GM15510 (cell line): ENCODE results near the gene EPN2.

Experiments used
- POLR2A ChIP-seq: IDR thresholded peaks from 3 replicates; pipeline ENCODE4 v1.6.1; 2011; ENCODE audit warnings: borderline replicate concordance; ENCODE audit not compliant: insufficient read length; ENCODE audit errors: extremely low read depth

The EPN2 gene

GRCh38 chr17:19258371-19258770, 21.2 kb downstream of the EPN2 start:
- no peak for TF ChIP-seq POLR2A

DNA sequence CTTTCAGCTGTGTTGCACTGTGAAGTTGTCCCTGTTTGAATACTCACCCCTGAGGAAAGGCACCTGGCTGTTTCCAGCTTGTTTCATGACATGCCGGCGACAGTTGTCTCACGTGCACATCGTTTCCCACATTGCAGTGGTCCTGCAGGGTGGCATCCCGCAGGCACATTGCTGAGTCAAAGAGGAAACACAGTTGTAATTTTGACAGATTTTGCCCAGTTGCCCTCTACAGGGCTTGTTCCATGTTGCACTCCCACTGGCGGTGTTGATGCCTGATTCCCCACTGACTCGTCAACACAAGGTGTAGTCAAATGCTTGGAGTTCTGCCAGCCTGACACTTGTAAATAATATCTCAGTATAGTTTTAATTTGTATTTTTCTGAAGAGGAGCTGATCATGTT, 23.8 kb downstream of the EPN2 start:
- TF ChIP-seq POLR2A = no peak

DNA sequence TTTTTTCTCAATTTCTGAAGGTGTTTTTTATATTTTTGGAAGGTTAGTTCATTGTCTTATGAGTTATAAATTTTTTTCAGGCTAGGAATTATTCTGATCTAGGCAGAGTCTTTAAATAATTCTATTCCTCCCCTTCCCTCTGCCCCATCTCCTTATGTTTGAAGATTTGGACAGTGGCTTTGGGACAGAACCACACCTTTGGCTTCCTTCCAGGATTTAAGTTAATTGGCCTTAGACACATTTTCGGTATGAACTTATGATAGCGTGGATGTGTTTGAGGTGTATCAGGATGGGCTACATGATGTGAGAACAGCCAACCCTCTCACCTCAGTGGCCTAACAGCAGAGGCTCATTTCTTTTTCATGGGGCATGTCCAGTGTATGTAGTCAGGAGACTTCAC, 24.3 kb downstream of the EPN2 start:
- no peak for TF ChIP-seq POLR2A

DNA sequence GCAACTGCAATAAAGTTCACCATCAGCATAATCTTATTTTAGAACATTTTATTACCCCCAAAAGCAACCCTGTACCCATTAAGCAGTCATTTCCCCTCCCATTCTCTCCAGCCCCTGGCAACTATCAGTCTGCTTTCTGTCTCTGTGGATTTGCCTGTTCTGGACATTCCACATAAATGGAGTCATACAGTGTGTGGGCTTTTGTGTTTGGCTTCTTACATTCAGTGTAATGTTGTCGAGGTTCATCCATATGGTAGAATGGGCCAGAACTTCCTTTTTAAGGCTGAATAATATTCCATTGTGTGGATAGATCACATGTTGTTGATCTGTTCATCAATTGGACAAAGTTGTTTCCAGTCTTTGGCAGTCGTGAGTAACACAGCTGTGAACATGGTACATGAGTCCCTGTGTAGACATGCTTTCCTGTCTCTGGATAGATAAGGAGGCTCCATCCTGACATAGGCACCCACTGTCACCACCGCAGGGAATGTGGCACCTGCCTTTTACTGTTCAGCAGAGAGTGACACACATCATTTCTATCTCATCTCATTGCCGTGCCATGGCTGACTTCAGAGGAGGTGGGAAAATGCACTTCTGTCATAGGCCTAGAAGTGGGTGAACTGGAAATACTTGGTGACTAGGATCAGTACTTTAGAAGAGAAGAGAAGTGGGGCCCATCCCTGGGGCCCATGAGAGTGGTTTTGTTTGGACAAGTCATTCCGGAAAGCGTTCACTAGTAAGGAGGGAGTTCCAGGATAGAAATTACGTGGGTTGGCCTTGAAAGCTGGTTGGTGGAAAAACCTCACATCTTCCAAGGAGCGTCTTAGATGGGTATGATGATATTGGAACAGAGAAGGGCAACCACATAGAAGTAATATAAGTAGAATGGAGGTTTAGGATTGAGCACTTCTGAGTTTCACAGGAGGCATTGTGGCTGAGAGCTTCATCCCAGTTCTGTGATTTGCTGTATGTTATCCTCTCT, 25.8 kb downstream of the EPN2 start:
- no peak for TF ChIP-seq POLR2A

GRCh38 chr17:19263641-19264051, 26.5 kb downstream of the EPN2 start:
- no peak for TF ChIP-seq POLR2A

GRCh38 chr17:19264268-19264667, 27.1 kb downstream of the EPN2 start:
- no peak for TF ChIP-seq POLR2A

DNA sequence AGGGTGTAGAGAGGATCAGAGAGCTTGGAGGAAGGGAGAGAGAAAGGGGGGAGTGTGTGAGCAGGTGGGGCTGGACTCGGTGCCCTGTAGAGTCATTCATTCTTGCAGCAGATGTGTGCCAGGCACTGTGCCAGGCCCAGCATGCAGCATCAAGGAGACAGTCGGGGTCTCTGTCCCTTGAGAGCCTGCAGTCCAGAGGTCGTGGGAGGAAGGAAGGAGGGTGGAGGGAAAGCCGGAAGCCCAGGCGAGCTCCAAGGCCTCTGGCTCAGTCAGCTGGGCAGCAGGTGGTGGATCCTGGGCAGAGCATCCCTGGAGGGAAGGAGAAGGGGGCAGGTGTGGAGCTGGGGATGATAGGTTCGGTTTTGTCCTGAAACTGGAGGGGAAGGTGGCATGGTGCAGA, 27.5 kb downstream of the EPN2 start:
- TF ChIP-seq POLR2A = no peak

DNA sequence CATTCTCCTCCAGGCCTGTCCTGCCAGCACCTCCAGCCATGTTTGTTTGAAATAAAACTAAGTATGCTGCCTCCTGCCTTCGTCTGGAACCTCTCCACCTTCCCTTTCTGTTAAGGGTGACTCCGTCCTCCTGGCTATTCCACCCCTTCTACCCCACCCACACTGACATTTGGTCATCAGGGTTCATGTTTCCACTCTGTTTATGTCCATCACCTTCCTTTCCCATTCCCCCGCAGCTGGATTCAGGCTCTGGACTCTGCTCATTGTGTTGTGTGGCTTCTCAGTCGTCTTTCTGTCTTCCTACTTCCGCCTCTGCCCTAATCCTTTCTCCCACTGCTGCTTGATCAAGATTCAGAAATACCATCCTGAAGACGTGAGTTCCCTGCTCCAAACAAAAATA, 28.6 kb downstream of the EPN2 start:
- TF ChIP-seq POLR2A = no peak

DNA sequence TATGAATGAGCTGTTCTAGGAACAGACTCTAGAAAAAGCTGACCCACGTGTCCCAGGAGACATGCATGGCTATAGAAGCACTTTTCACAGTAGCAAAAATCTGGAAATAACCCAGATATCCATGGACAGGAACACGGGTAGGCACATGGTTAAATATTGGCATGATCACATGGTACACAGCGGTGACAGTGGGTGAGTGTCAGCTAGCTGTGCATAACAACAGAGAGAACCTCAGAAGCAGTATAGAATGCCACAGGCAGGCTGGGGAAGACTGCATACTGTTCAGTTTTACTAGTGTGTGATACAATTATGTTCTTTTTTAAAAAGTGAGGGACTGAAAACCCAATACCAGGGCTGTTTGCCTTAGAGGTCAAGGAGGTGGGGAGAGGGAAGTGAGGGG, 31.4 kb downstream of the EPN2 start:
- TF ChIP-seq POLR2A = no peak

DNA sequence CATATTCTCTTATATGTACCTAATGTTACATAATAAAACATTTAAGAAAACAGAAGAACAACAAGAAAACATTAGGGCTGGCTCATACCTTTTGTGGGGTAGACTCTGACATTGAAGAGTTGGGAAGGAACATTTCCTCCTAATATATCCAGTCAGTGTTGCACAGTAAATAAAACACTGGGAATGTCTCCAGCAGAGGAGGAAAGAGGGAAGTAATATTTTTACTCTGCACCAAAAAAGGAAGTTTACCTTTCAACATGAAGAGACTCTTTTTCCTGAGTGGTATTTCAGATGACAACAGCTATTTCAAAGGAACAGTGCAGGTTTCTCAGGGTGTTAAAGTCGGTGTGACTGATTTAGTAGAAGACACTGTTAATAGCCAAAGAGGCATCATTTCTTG, 31.9 kb downstream of the EPN2 start:
- no peak for TF ChIP-seq POLR2A

DNA sequence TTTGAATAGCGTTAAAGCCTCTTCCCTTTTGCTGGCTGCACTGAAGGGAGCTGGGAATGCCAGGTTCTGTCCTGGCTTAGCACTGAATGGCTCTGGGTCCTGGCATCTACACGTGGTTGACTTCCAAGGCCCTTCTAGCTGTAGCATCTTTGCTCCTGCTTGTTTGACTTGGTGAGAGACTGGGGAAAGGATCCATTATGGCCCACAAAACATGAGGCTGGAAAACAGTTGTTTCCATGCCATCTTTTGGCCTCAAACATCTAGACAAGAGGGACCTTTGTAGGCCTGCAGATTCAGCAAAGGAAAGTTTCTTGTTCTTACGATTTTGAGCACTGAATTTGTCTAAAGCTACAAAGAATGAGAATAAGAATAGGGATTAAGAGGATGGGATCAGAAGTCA, 32.5 kb downstream of the EPN2 start:
- no peak for TF ChIP-seq POLR2A

DNA sequence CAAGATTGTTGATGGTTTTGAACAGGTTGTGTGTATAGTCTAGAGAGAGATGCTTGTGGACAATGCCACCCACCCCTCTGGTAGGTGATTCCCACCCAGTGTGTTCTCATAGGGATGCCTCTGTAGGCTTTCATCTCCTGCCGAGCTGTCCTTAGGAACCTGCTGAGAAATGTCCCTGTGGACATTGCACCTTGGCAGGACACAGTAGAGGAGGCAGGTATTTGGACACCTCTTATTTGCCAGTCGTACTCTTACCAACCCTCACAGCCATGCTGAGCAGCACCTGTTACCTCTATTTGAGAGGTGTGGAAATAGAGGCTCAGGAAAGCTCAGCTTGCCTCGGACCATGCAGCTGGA, 33.2 kb downstream of the EPN2 start:
- no peak for TF ChIP-seq POLR2A

DNA sequence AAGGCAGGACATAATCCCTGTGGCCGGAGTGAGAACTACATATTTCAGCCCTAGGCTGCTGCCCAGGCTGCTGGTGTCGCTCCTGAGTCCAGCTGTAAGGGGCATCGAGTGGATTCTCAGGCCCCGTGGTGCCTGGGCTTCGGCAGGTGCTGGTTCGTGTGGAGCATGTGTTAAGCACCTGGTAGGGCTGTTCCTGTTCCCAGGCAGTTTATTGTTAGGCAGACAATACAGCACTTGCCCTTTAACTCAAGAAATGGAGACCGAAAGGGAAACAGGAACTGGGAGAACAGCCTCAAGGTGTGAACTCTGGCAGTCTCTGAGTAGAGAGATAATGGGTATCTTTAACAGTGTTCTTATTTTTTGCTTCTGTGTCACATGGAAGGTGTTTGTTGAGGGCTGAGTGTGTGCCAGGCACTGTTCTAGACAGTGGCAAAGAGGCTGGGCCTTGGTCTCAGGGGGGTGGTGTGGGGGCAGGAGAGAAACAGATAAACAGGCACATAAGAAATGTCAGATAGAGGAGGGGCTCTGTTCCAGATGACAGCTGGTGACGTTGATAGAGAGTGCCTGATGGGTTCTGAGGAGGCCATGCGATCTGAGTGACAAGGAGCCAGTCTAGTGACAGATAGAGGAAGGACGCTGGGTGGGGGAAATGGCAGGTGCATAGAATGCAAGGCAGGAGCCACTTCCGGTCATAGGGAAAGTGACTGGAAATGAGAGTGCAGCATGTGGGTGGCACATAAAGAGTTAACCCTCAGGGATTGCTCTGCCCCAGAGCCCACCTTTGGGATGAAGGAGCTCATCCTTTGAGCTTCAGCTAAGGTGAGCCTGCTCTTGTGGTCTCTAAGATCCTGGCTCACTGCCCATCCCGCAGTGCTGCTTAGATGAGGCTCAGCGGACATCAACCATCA, 33.8 kb downstream of the EPN2 start:
- no peak for TF ChIP-seq POLR2A

DNA sequence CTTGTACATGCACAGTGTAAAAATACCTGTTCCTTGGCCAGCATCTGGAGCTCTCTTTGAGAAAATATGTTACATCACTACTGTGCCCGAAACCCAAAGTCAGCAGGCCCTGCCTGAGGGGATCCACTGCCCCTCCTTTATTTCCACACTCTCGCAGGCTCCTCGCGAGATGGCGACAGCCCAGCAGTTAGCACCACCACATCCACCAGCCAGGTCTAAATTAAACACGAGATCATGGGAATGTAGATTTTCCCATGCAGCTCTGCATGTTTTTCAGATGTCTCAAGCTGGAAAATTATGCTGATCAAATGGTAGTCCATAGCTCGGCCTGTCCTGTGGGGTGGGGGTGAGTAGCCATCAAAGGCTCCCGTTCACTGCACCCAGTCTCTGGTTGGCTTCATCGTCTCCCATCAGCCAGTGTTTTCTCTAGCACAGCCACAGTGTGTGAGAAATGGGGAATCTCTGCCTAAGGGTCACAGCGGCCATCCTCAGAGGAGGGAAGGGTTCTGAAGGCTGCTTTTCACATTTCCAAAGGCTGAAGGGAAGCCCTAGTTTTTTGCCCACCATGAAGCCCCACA, 34.7 kb downstream of the EPN2 start:
- TF ChIP-seq POLR2A = no peak

GRCh38 chr17:19273731-19274130, 36.6 kb downstream of the EPN2 start:
- no peak for TF ChIP-seq POLR2A
